ENCODE data around the gene SRMS.

DNA sequence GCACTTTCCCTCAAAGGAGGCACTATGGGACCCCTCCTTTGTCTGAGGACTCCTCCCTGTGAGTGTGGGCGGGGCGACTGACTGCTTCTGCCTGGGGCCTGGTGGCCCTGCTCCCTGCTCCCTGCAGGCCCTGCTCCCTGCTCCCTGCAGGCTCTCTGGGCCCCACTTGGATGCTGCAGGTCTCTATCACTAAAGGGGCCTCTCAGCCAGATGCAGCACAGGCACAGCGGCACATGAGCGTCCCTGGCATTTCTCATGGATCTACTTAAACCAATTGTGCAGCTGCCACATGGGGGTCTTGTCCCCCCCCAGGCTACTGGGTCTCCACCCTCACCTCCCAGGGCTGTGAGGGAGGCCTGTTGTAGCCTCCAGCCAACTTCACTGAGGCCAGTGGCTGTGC is 56.5 kb downstream of the SRMS start:
- TF ChIP-seq, protein P1, sequence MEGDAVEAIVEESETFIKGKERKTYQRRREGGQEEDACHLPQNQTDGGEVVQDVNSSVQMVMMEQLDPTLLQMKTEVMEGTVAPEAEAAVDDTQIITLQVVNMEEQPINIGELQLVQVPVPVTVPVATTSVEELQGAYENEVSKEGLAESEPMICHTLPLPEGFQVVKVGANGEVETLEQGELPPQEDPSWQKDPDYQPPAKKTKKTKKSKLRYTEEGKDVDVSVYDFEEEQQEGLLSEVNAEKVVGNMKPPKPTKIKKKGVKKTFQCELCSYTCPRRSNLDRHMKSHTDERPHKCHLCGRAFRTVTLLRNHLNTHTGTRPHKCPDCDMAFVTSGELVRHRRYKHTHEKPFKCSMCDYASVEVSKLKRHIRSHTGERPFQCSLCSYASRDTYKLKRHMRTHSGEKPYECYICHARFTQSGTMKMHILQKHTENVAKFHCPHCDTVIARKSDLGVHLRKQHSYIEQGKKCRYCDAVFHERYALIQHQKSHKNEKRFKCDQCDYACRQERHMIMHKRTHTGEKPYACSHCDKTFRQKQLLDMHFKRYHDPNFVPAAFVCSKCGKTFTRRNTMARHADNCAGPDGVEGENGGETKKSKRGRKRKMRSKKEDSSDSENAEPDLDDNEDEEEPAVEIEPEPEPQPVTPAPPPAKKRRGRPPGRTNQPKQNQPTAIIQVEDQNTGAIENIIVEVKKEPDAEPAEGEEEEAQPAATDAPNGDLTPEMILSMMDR (IDR thresholded peaks at IDR 0.05; ENCODE audit: insufficient read depth, low read length, poor library complexity, severe bottlenecking): no peak
- TF ChIP-seq EZH2phosphoT487 (conservative IDR thresholded peaks at IDR 0.05; ENCODE audit: low read length): no peak

Data from SU-DHL-6 (cell line).